Stimulated activated effector memory CD8-positive, alpha-beta T cell treated with anti-CD3 and anti-CD28 coated beads, Interleukin-12 subunit alpha, Interleukin-12 subunit beta, amount 100 ng/mL, for 72 hours (primary cell): ENCODE data around the gene CAPN15.

ENCODE experiments used
- ATAC-seq: fragments of 150-1000 bp; cut with Tn5 transposase; 2 replicates; pipeline ENCODE4 v1.10.0; 2021
- DNase-seq, 2 donors: peaks; one replicate each; pipeline ENCODE4 v3.0.0; 2021 to 2022; ENCODE audit warnings: low spot score in 2 of 2
- H3K27ac Mint-ChIP-seq: one replicate; pipeline ENCODE4 v1.8.0; 2022; ENCODE audit warnings: mild to moderate bottlenecking, mixed read lengths
- H3K36me3 Mint-ChIP-seq: one replicate; pipeline ENCODE4 v1.8.0; 2022; ENCODE audit warnings: mild to moderate bottlenecking, mixed read lengths
- H3K4me1 Mint-ChIP-seq: one replicate; pipeline ENCODE4 v1.8.0; 2022; ENCODE audit warnings: mixed read lengths
- H3K4me3 Mint-ChIP-seq: one replicate; pipeline ENCODE4 v1.8.0; 2022; ENCODE audit warnings: mild to moderate bottlenecking, mixed read lengths
- H3K9me3 Mint-ChIP-seq: one replicate; pipeline ENCODE4 v1.8.0; 2022; ENCODE audit warnings: mixed read lengths

The CAPN15 gene

GRCh38 chr16:518858-519257, 8.7 kb upstream of the CAPN15 start:
- no peak for ATAC-seq
- Mint-ChIP-seq H3K27ac (no peak overlapping the region), H3K36me3 (peaks cover 29% of the 10 kb centered on the region), H3K4me3 (no peak overlapping the region), H3K4me1 (peaks cover 12% of the 10 kb centered on the region), H3K9me3 (no peaks in the 10 kb centered on the region)
- no peak for DNase-seq

DNA sequence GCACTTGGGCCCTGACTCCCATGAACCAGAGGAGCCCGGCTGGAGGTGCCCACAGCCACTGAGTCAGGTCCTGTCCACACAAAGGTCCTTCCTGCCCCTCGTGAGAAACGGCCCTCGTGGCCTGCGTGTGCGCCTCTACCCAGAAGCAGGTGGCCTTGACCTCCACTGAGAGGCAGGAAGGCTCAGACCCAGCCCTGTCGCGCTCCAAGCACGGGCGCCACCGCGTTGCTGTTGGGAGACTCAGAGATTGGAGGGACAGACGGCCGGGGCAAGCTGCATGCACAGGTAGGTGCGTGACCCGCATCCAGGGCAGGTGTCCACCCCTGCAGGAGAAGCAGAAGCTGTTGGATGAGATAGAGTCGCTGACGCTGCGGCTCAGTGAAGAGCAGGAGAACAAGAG, 8.1 kb upstream of the CAPN15 start:
- Mint-ChIP-seq H3K27ac (no peak overlapping the region), H3K4me1 (peaks cover 17% of the 10 kb centered on the region), H3K36me3 (peaks cover 35% of the 10 kb centered on the region), H3K9me3 (no peaks in the 10 kb centered on the region), H3K4me3 (no peak overlapping the region)
- DNase-seq (no peak), ATAC-seq (no peak)

DNA sequence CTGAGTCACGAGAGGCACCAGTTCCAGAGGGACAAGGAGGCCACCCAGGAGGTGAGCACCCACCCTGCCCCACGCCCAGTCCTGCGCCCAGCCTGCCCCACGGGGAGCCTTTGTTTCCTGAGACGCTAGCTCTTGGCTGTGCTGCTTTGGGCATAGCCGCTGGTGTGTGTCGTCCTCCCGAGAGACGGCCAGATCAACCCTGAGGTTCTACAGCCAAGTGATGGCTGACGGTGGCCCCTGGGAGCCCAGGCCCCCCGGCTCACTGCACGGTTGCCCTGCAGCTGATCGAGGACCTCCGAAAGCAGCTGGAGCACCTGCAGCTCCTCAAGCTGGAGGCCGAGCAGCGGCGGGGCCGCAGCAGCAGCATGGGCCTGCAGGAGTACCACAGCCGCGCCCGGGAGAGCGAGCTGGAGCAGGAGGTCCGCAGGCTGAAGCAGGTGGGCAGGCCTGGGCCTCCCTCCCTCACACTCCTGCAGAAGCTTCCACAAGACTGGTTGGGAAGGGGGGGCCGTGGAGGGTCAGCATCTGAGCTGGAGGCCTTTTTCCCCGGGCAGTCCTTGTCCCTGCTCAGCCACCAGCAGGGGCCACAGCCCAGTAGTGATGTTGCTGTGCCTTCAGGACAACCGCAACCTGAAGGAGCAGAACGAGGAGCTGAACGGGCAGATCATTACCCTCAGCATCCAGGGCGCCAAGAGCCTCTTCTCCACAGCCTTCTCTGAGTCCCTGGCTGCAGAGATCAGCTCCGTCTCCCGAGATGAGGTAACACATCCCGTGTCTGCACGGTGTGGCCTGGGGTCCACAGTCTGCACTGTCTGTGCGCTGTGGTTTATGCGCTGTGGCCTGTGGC, 7.4 kb upstream of the CAPN15 start:
- Mint-ChIP-seq H3K9me3 (no peaks in the 10 kb centered on the region), H3K4me3 (no peak overlapping the region), H3K27ac (no peak overlapping the region), H3K4me1 (peaks cover 21% of the 10 kb centered on the region), H3K36me3 (peaks cover 32% of the 10 kb centered on the region)
- DNase-seq: no peak
- ATAC-seq: no peak

GRCh38 chr16:520847-521246, 6.7 kb upstream of the CAPN15 start:
- no peak overlapping the region for H3K27ac Mint-ChIP-seq
- H3K9me3 Mint-ChIP-seq: no peaks in the 10 kb centered on the region
- ATAC-seq: no peak
- H3K4me1 Mint-ChIP-seq: peaks cover 29% of the 10 kb centered on the region
- peaks cover 39% of the 10 kb centered on the region for H3K36me3 Mint-ChIP-seq
- no peak for DNase-seq
- no peak overlapping the region for H3K4me3 Mint-ChIP-seq

DNA sequence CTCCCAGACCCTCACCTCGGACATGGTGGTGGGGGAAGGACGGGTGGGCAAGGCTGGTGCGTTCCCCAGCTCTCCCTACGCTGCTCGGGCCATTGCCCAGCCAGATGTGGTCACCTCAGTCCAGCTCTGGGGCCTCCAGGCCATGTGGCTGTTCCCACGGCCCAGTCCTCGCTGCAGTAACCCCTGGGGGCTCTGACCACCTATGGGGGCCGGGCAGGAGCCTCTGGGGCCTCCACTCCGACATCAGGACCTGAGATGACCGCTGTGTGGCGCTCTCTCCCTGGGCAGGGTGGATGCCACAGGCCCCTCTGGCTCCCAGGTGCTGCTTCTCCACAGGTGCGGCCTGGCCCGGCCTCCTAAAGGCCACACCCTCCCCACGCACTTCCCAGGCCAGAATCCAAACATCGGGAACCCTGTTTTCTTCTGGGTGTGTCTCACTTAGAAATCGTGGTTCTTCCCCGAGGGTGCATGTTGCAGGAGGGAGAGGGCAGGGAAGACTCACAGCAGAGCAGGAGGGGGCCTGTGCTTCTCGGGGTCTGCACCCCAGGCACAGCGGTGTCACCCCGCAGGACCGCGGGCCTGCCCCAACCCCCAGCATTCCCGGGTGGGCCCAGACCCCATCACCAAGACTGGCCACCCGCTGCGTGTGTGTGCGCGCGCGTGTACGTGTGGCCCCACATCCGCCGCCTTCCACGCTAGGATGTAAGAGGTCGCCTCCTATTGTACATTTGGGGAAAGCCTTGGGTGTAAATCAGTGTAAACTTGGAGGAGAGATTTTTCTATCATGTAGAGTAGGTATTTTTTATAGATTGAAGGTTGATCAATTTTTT, 5.9 kb upstream of the CAPN15 start:
- DNase-seq (no peak), ATAC-seq (no peak)
- peaks cover 39% of the 10 kb centered on the region for H3K36me3 Mint-ChIP-seq
- H3K9me3 Mint-ChIP-seq: no peaks in the 10 kb centered on the region
- H3K4me3 Mint-ChIP-seq: no peak overlapping the region
- H3K4me1 Mint-ChIP-seq: peaks cover 36% of the 10 kb centered on the region
- peak overlapping the region; percentile 26 for H3K27ac Mint-ChIP-seq

GRCh38 chr16:522320-523096, 5.0 kb upstream of the CAPN15 start:
- Mint-ChIP-seq H3K36me3 (peaks cover 36% of the 10 kb centered on the region), H3K27ac (peak overlapping the region; percentile 70), H3K9me3 (no peaks in the 10 kb centered on the region), H3K4me1 (peaks cover 39% of the 10 kb centered on the region), H3K4me3 (no peak overlapping the region)
- no peak for DNase-seq
- ATAC-seq: no peak

- Mint-ChIP-seq H3K36me3 (peaks cover 36% of the 10 kb centered on the region), H3K4me3 (peak overlapping the region; percentile 76), H3K4me1 (peaks cover 39% of the 10 kb centered on the region), H3K9me3 (no peaks in the 10 kb centered on the region), H3K27ac (peak overlapping the region; percentile 98)
- ATAC-seq: no peak
- no peak for DNase-seq
Observed at GRCh38 chr16:523097-523741, 4.3 kb upstream of the CAPN15 start.

DNA sequence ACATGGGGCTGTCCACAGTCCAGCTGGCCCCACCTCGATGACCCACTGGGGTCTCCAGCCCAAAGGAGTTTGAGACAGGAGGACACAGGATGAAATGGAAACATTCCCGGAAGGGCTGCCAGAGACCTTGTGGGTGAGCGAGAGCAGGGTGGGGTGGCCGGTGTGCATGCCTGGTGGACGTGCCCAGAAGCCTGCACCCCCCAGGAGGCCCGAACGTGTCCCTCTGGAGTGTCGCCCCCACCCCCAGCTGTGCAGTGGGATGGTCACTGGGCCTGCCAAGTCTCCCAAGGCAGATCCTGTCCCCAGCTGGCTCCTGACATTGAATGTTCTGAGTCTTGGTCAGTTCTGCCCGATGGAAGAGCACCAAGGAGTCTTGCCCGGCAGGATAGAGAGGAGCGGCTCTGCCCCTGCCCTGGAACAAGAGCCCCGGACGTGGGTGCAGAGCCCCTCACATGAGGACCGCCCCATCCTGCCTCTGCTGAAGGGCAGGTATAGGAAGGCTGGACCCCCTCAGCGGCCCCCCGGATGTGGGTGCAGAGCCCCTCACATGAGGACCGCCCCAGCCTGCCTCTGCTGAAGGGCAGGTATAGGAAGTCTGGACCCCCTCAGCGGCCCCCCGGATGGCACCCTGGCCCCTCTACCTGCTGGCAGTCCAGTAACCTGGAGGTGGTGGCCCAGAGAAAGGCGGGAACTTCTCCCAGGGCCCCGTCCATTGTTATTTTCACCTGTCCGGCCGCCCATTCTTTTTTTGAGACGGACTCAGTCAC, 3.1 kb upstream of the CAPN15 start:
- peak overlapping the region; percentile 98 for H3K27ac Mint-ChIP-seq
- no peak for DNase-seq
- H3K36me3 Mint-ChIP-seq: peaks cover 42% of the 10 kb centered on the region
- H3K4me1 Mint-ChIP-seq: peaks cover 47% of the 10 kb centered on the region
- no peak for ATAC-seq
- no peaks in the 10 kb centered on the region for H3K9me3 Mint-ChIP-seq
- peak overlapping the region; percentile 76 for H3K4me3 Mint-ChIP-seq

GRCh38 chr16:525123-525519, 2.4 kb upstream of the CAPN15 start:
- H3K36me3 Mint-ChIP-seq: peaks cover 49% of the 10 kb centered on the region
- H3K9me3 Mint-ChIP-seq: no peaks in the 10 kb centered on the region
- peak overlapping the region; percentile 76 for H3K4me3 Mint-ChIP-seq
- peak overlapping the region; percentile 98 for H3K27ac Mint-ChIP-seq
- DNase-seq: no peak
- peaks cover 51% of the 10 kb centered on the region for H3K4me1 Mint-ChIP-seq
- no peak for ATAC-seq

- Mint-ChIP-seq H3K36me3 (peaks cover 49% of the 10 kb centered on the region), H3K4me3 (peak overlapping the region; percentile 76), H3K27ac (peak overlapping the region; percentile 98), H3K4me1 (peaks cover 56% of the 10 kb centered on the region), H3K9me3 (no peaks in the 10 kb centered on the region)
- ATAC-seq (peak; percentile 77), DNase-seq (peak; percentile 59 to 88)
Observed at GRCh38 chr16:525520-526180, 1.9 kb upstream of the CAPN15 start.

DNA sequence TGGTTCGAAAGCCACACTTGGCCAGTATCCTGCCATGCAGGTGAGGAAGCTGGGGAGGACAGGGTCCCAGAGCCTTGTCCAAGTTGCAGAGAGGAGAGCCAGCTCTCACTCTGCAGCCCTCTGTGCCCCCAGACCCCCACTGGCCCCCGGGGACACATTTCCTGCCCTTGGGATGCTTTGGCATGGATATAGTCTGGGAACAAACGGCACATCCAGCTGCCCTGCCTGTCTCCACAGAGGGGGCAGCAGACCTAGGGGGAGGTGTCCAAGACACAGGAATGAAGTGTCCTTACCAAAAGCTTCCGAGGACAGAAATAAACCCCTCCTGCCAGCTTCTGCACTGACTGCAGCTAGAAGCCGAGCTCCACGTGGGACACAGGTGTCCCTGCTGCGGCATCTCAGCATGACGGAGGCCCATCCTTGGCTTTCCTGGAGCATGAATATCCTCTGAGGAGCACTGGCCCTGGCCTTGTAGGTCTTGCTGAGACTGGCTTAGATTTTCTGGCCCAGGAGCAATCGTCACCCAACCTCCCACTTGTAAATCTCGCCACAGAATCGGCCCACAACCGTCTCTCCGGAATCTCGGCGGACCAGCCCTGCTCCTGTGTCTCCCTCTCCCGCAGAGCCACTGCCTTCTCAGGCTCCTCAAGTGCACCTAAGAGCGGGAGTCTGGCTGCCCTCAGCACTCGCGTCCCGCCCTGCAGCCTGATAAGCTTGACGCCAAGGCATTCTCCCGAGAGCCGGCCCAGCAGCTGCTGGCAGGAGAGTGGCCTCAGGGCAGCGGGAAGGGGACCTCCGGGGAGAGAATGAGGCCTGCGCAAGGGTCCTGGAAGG, 1.1 kb upstream of the CAPN15 start:
- DNase-seq (peak in 1 of 2 donors; percentile 30), ATAC-seq (no peak)
- H3K4me3 Mint-ChIP-seq: peak overlapping the region; percentile 76
- H3K4me1 Mint-ChIP-seq: peaks cover 56% of the 10 kb centered on the region
- H3K9me3 Mint-ChIP-seq: no peaks in the 10 kb centered on the region
- peak overlapping the region; percentile 98 for H3K27ac Mint-ChIP-seq
- peaks cover 49% of the 10 kb centered on the region for H3K36me3 Mint-ChIP-seq

- peak; percentile 2 for ATAC-seq
- Mint-ChIP-seq H3K36me3 (peaks cover 57% of the 10 kb centered on the region), H3K4me3 (peak overlapping the region; percentile 89), H3K9me3 (no peaks in the 10 kb centered on the region), H3K27ac (peak overlapping the region; percentile 95), H3K4me1 (peaks cover 50% of the 10 kb centered on the region)
- DNase-seq: peak; percentile 39 to 79
Observed at GRCh38 chr16:528111-529011, 849 bp downstream of the CAPN15 start.
